K562 (cell line): ENCODE results near the gene ARPP21. TPM values are rescaled to one million over a fixed set of nuclear protein-coding genes. Genes with fewer than 3 reads are reported as not detected.

ENCODE experiments used
- ATAC-seq: fragments of 200-7000 bp; cut with Tn5 transposase; 3 replicates; pipeline ENCODE4 v1.9.1; 2020; ENCODE audit warnings: moderate library complexity
- BruUV-seq: library from RNA; stranded (reverse); fragments of 400-500 nt; replicated peaks from 2 replicates; lab custom pipeline; 2021; lab: Mats Ljungman, UMichigan
- CTCF ChIA-PET: fragments of 300-600 bp; formaldehyde crosslinking; extraction: SDS; loops from one replicate; lab custom pipeline; 2021; ENCODE audit warnings: low intra/inter-chr PET ratio; lab: Yijun Ruan, JAX
- POLR2A ChIA-PET: fragments of 300-600, 350-650 bp; sonication (Branson Sonifier 250); formaldehyde crosslinking; extraction: SDS; loops from one replicate; lab custom pipeline; 2021; ENCODE audit warnings: antibody characterized with exemption, inconsistent platforms; lab: Yijun Ruan, JAX
- DNase-seq, 4 experiments: peaks; one replicate each; pipeline versions ENCODE4 v3.0.0 to v3.0.0-alpha.2; 2011 to 2018; ENCODE audit warnings: low spot score in 3 of 4, mixed read lengths in 3 of 4; ENCODE audit errors: extremely low read depth in 1 of 4
- FAIRE-seq: peaks from 2 replicates; lab custom pipeline; 2011; peaks lifted over from hg19 to GRCh38; lab: Jason Lieb, UNC
- H2AFZ ChIP-seq: 2 replicates; pipeline ENCODE4 v1.6.0; 2011; ENCODE audit warnings: low read depth, low read length, control low read depth, inconsistent platforms
- H3K27ac ChIP-seq: fragments of 200-600 bp; 3 replicates; pipeline ENCODE4 v1.8.0; 2011; ENCODE audit warnings: low read depth, mild to moderate bottlenecking, control low read depth, inconsistent platforms, low read length, moderate library complexity, mixed read lengths; ENCODE audit errors: extremely low read depth
- H3K27me3 ChIP-seq, 2 experiments: fragments of 300-600 bp in 1 of 2; 2 replicates in 1 of 2; 3 replicates in 1 of 2; pipeline versions ENCODE4 v1.6.0 to v1.8.0; 2011; ENCODE audit warnings: inconsistent platforms in 2 of 2, low read length in 2 of 2, mild to moderate bottlenecking in 1 of 2, mixed read lengths in 1 of 2, moderate library complexity in 1 of 2; ENCODE audit not compliant: control insufficient read depth in 2 of 2, insufficient read depth in 2 of 2
- H3K36me3 ChIP-seq: fragments of 300-600 bp; 3 replicates; pipeline ENCODE4 v1.8.0; 2011; ENCODE audit warnings: mild to moderate bottlenecking, low read length, inconsistent platforms; ENCODE audit not compliant: control insufficient read depth, insufficient read depth
- H3K4me1 ChIP-seq, 2 experiments: fragments of 200-600 bp in 1 of 2; replicated peaks in 1 of 2; 2 replicates in 1 of 2; 3 replicates in 1 of 2; pipeline versions ENCODE4 v1.5.1 to v1.8.0; 2011; ENCODE audit warnings: inconsistent platforms in 2 of 2, low read length in 2 of 2, mild to moderate bottlenecking in 1 of 2, mixed read lengths in 1 of 2, moderate library complexity in 1 of 2; ENCODE audit not compliant: control insufficient read depth in 2 of 2, insufficient read depth in 2 of 2
- H3K4me2 ChIP-seq: 2 replicates; pipeline ENCODE4 v1.6.1; 2011; ENCODE audit warnings: low read length, control low read depth, inconsistent platforms, mixed read lengths; ENCODE audit not compliant: insufficient read depth
- H3K4me3 ChIP-seq: fragments of 200-600 bp; sonication (generic), shearing (Covaris generic); 2 replicates; pipeline ENCODE4 v1.5.1; 2016; ENCODE audit warnings: control low read depth, inconsistent platforms
- H3K79me2 ChIP-seq: fragments of 200-600 bp; 3 replicates; pipeline ENCODE4 v1.8.0; 2011; ENCODE audit warnings: low read length, inconsistent platforms; ENCODE audit not compliant: control insufficient read depth, insufficient read depth
- H3K9ac ChIP-seq, 2 experiments: 2 replicates each; pipeline versions ENCODE4 v1.6.0 to v1.6.1; 2011; ENCODE audit warnings: low read depth in 2 of 2, low read length in 2 of 2, control low read depth in 1 of 2, inconsistent platforms in 1 of 2, mild to moderate bottlenecking in 1 of 2, mixed read lengths in 1 of 2; ENCODE audit not compliant: insufficient read depth in 1 of 2
- H3K9me1 ChIP-seq: one replicate; pipeline ENCODE4 v1.6.0; 2011; ENCODE audit warnings: inconsistent platforms, mild to moderate bottlenecking, low read length, moderate library complexity; ENCODE audit not compliant: control insufficient read depth, insufficient read depth
- H3K9me3 ChIP-seq: replicated peaks from 2 replicates; pipeline ENCODE4 v1.5.1; 2011; ENCODE audit warnings: low read depth, low read length, inconsistent platforms; ENCODE audit not compliant: control insufficient read depth, insufficient read depth
- H4K20me1 ChIP-seq: replicated peaks from 2 replicates; pipeline ENCODE4 v1.6.1; 2011; ENCODE audit warnings: low read length, inconsistent platforms, mixed read lengths; ENCODE audit not compliant: control insufficient read depth, insufficient read depth
- CGGBP1 ChIP-seq: fragments of 250-450 bp; sonication (Bioruptor Pico); IDR thresholded peaks from 2 replicates; pipeline ENCODE4 v1.9.0; 2021; ENCODE audit warnings: mild to moderate bottlenecking
- CLOCK ChIP-seq: fragments of 250-450 bp; sonication (Bioruptor Pico); IDR thresholded peaks from 2 replicates; pipeline ENCODE4 v1.4.0; 2020; ENCODE audit warnings: mild to moderate bottlenecking, moderate library complexity, borderline replicate concordance
- MAZ ChIP-seq, 2 experiments: fragments of 450-650 bp in 1 of 2; sonication (generic) in 1 of 2; formaldehyde crosslinking; IDR thresholded peaks in 1 of 2; conservative IDR thresholded peaks in 1 of 2; 2 replicates each; pipeline versions ENCODE4 v1.4.0 to v1.5.0; 2020; ENCODE audit warnings: mild to moderate bottlenecking in 1 of 2, missing genetic modification reagents in 1 of 2
- MTA3 ChIP-seq: fragments of 450-650 bp; formaldehyde crosslinking; IDR thresholded peaks from 2 replicates; pipeline ENCODE4 v1.6.1; 2017; ENCODE audit warnings: mild to moderate bottlenecking, borderline replicate concordance
- POLR3A ChIP-seq: IDR thresholded peaks from 2 replicates; pipeline ENCODE4 v1.6.1; 2011; ENCODE audit warnings: borderline replicate concordance, mild to moderate bottlenecking, moderate library complexity; ENCODE audit not compliant: insufficient read length, insufficient read depth; ENCODE audit errors: extremely low read depth
- SMC3 ChIP-seq: conservative IDR thresholded peaks from 2 replicates; pipeline ENCODE4 v1.6.1; 2011; ENCODE audit warnings: low read depth, low read length, improper control_type of control experiment; ENCODE audit not compliant: insufficient read depth
- SNIP1 ChIP-seq: fragments of 450-650 bp; IDR thresholded peaks from 2 replicates; pipeline ENCODE4 v1.7.1; 2017; ENCODE audit warnings: low read depth, mild to moderate bottlenecking
- THAP12 ChIP-seq: fragments of 250-450 bp; sonication (Bioruptor Pico); IDR thresholded peaks from 2 replicates; pipeline ENCODE4 v1.9.0; 2021; ENCODE audit warnings: mild to moderate bottlenecking, inconsistent platforms
- USF2 ChIP-seq: sonication (generic); formaldehyde crosslinking; IDR thresholded peaks from 2 replicates; pipeline ENCODE4 v1.5.0; 2020; ENCODE audit warnings: missing genetic modification reagents
- ZBED1 ChIP-seq: IDR thresholded peaks from 2 replicates; pipeline ENCODE4 v1.6.1; 2014
- ZFPM2 ChIP-seq: fragments of 250-450 bp; sonication (Bioruptor Pico); IDR thresholded peaks from 2 replicates; pipeline ENCODE4 v1.5.1; 2022; ENCODE audit warnings: mild to moderate bottlenecking
- ZNF224 ChIP-seq: sonication (generic); formaldehyde crosslinking; IDR thresholded peaks from 2 replicates; pipeline ENCODE4 v1.8.0; 2022; ENCODE audit warnings: mild to moderate bottlenecking, missing genetic modification reagents
- ZNF324 ChIP-seq: fragments of 250-450 bp; sonication (Bioruptor Pico); IDR thresholded peaks from 2 replicates; pipeline ENCODE4 v1.4.0; 2020; ENCODE audit warnings: mild to moderate bottlenecking
- ZNF512 ChIP-seq: IDR thresholded peaks from 2 replicates; pipeline ENCODE4 v1.6.1; 2016; ENCODE audit warnings: missing genetic modification characterization, missing compliant biosample characterization
- ZNF584 ChIP-seq: fragments of 200-800 bp; sonication (Bioruptor generic); IDR thresholded peaks from 2 replicates; pipeline ENCODE4 v1.6.1; 2016; ENCODE audit warnings: low read depth, mild to moderate bottlenecking, missing genetic modification characterization, missing compliant biosample characterization
- WGBS: fragments of 100-300 bp; shearing (Covaris generic); methylation state at CpG from one replicate; pipeline ENCODE4 v1.1.6; 2016; ENCODE audit warnings: low coverage, mixed read lengths; ENCODE audit not compliant: insufficient coverage; ENCODE audit errors: missing lambda C conversion rate; 5-methylcytosine and 5-hydroxymethylcytosine counted together
- in situ Hi-C: fragments of 300-500 bp; cut with MboI; formaldehyde crosslinking; loops from 4 replicates; pipeline ENCODE4 v1.15.0; 2018; ENCODE audit warnings: inconsistent platforms, mixed read lengths
- intact Hi-C: fragments of 100-400 bp; cut with micrococcal nuclease; formaldehyde crosslinking; loops from 2 replicates; pipeline ENCODE4 v1.14.2; 2022
- polyA plus RNA-seq, 8 experiments: library from polyadenylated mRNA; depleted of rRNA in 4 of 8; stranded (reverse) in 5 of 8; unstranded in 3 of 8; fragments of >200 nt; fragmentation: Nextera tagmentation in 2 of 8; fragmentation: Illumina TruSeq in 1 of 8; extraction: Ambion mirVana in 2 of 8; extraction: Trizol in 1 of 8; gene quantifications; 2 replicates each; pipeline versions ENCODE4 v1.2.1 to v1.2.3, GENCODE V29; 2011 to 2014; ENCODE audit warnings: inconsistent platforms in 1 of 8, missing spikeins in 1 of 8
- total RNA-seq, 7 experiments: library from RNA; depleted of rRNA in 6 of 7; stranded (reverse); fragments of >200 nt in 6 of 7; fragmentation: Illumina TruSeq in 2 of 7; extraction: Trizol in 2 of 7; gene quantifications; 2 replicates each; pipeline versions ENCODE4 v1.2.1 to v1.2.3, GENCODE V29; 2011 to 2021; ENCODE audit warnings: low replicate concordance in 1 of 7

Gene ARPP21
- total and polyA plus RNA-seq, 9 of the 15 experiments (the other 6 are each of a cell fraction or from before 2014, with no cell fraction given): not detected

- no peak for ATAC-seq
- DNase-seq: no peak
- H3K4me1 ChIP-seq: no peaks in the 10 kb centered on the region
- in situ Hi-C loops (no loop called here), intact Hi-C loops (no loop called here)
- no peak overlapping the region for H3K4me2 ChIP-seq
- no peaks in the 10 kb centered on the region for H3K36me3 ChIP-seq
- no peak overlapping the region for H3K9ac ChIP-seq
- H4K20me1 ChIP-seq: no peaks in the 10 kb centered on the region
- H2AFZ ChIP-seq: no peak overlapping the region
- no peak for TF ChIP-seq ZNF224 (CRISPR knock-in tag)
- no peak for TF ChIP-seq CLOCK (CRISPR knock-in tag)
- no peak for TF ChIP-seq ZNF512
- TF ChIP-seq MTA3: no peak
- no peak for TF ChIP-seq POLR3A
- TF ChIP-seq ZFPM2 (CRISPR knock-in tag): no peak
- no peak for TF ChIP-seq SNIP1
- TF ChIP-seq ZNF324 (CRISPR knock-in tag): no peak
- no peak for TF ChIP-seq USF2 (CRISPR knock-in tag)
- TF ChIP-seq ZNF584 (CRISPR knock-in tag): no peak
- no peak for TF ChIP-seq THAP12 (CRISPR knock-in tag)
- no peak for TF ChIP-seq ZBED1
- TF ChIP-seq SMC3: no peak
- no peak for TF ChIP-seq CGGBP1 (CRISPR knock-in tag)
- TF ChIP-seq MAZ (CRISPR knock-in tag; conservative IDR thresholded peaks at IDR 0.05 in 1 of 2, IDR thresholded peaks at IDR 0.05 in 1 of 2): no peak
- CTCF ChIA-PET: no interaction called here
- H3K4me3 ChIP-seq: no peak overlapping the region
- H3K27ac ChIP-seq: no peak overlapping the region
- H3K9me1 ChIP-seq: no peaks in the 10 kb centered on the region
- BruUV-seq: no TSS peak
- no peaks in the 10 kb centered on the region for H3K79me2 ChIP-seq
- peak; percentile 15 for FAIRE-seq
- 0% methylated on average over 2 of the region's 2 CpGs for WGBS
- H3K27me3 ChIP-seq: no peaks in the 10 kb centered on the region
- H3K9me3 ChIP-seq: no peaks in the 10 kb centered on the region
- POLR2A ChIA-PET: no interaction called here
Measured at GRCh38 chr3:35643495-35643894, 4.2 kb downstream of the ARPP21 start.
